PC-9 (cell line): Measurements from ENCODE around the gene GPLD1. TPM values are rescaled to one million over a fixed set of nuclear protein-coding genes. Genes with fewer than 3 reads are reported as not detected.

Source experiments
- BruUV-seq: library from RNA; stranded (reverse); fragments of 400-500 nt; replicated peaks from 2 replicates; lab custom pipeline; 2021; lab: Mats Ljungman, UMichigan
- CTCF ChIA-PET: fragments of 300-600 bp; sonication (Branson Sonifier 250); formaldehyde crosslinking; loops from one replicate; lab custom pipeline; 2022; ENCODE audit warnings: antibody characterized with exemption; lab: Charles Lee
- POLR2A ChIA-PET: fragments of 300-600 bp; sonication (Branson Sonifier 250); formaldehyde crosslinking; loops from one replicate; lab custom pipeline; 2022; ENCODE audit warnings: antibody characterized with exemption; ENCODE audit not compliant: unreplicated experiment; lab: Charles Lee
- DNase-seq, 2 experiments: peaks; one replicate each; pipeline versions ENCODE4 v3.0.0 to v3.0.0-alpha.2; 2015 to 2022; ENCODE audit warnings: mixed read lengths in 1 of 2
- H2AFZ ChIP-seq: fragments of 200-600 bp; sonication (generic); 2 replicates; pipeline ENCODE4 v1.8.1; 2017; ENCODE audit warnings: antibody characterized with exemption
- H3F3A ChIP-seq: fragments of 200-600 bp; sonication (generic); 2 replicates; pipeline ENCODE4 v1.8.1; 2017; ENCODE audit warnings: antibody characterized with exemption, mild to moderate bottlenecking, low read depth; ENCODE audit not compliant: insufficient read depth
- H3K27ac ChIP-seq: fragments of 200-600 bp; sonication (generic); 2 replicates; pipeline ENCODE4 v1.6.1; 2016; ENCODE audit warnings: mixed run types
- H3K27me3 ChIP-seq: fragments of 200-600 bp; sonication (generic); 2 replicates; pipeline ENCODE4 v1.6.1; 2016; ENCODE audit warnings: low read depth, mixed run types; ENCODE audit not compliant: insufficient read depth
- H3K36me3 ChIP-seq: fragments of 200-600 bp; sonication (generic); 2 replicates; pipeline ENCODE4 v1.6.1; 2016; ENCODE audit warnings: low read depth, mixed run types
- H3K4me1 ChIP-seq: fragments of 200-600 bp; sonication (generic); replicated peaks from 2 replicates; pipeline ENCODE4 v1.6.1; 2016; ENCODE audit warnings: mixed run types; ENCODE audit not compliant: insufficient read depth
- H3K4me2 ChIP-seq: fragments of 200-600 bp; sonication (generic); 2 replicates; pipeline ENCODE4 v1.6.1; 2017; ENCODE audit warnings: mixed run types
- H3K4me3 ChIP-seq: fragments of 200-600 bp; sonication (generic); 2 replicates; pipeline ENCODE4 v1.6.1; 2016; ENCODE audit warnings: mixed run types
- H3K79me2 ChIP-seq: fragments of 200-600 bp; sonication (generic); 2 replicates; pipeline ENCODE4 v1.6.1; 2017; ENCODE audit warnings: low read depth, mixed run types
- H3K9me2 ChIP-seq: fragments of 200-600 bp; sonication (generic); 2 replicates; pipeline ENCODE4 v1.8.1; 2017; ENCODE audit warnings: mild to moderate bottlenecking; ENCODE audit not compliant: insufficient read depth
- H3K9me3 ChIP-seq: fragments of 200-600 bp; sonication (generic); 2 replicates; pipeline ENCODE4 v1.8.1; 2016; ENCODE audit warnings: low read depth; ENCODE audit not compliant: insufficient read depth
- H4K20me1 ChIP-seq: fragments of 200-600 bp; sonication (generic); 2 replicates; pipeline ENCODE4 v1.8.1; 2017; ENCODE audit not compliant: insufficient read depth
- EZH2 ChIP-seq: fragments of 200-600 bp; sonication (generic); IDR thresholded peaks from 2 replicates; pipeline ENCODE4 v1.8.0; 2017; ENCODE audit warnings: antibody characterized with exemption, low read depth
- intact Hi-C: fragments of 100-400 bp; cut with micrococcal nuclease; formaldehyde crosslinking; loops from one replicate; pipeline ENCODE4 v1.10.0; 2022; ENCODE audit not compliant: unreplicated experiment
- total RNA-seq: library from RNA; stranded (reverse); gene quantifications from 2 replicates; pipeline ENCODE4 v1.2.3, GENCODE V29; 2021
- TF ChIP-seq, protein P1 (sequence below): fragments of 200-600 bp; sonication (generic); conservative IDR thresholded peaks from 2 replicates; pipeline ENCODE4 v1.6.1; 2017; ENCODE audit warnings: mixed run types, antibody characterized with exemption, mild to moderate bottlenecking, moderate library complexity

The GPLD1 gene
- total RNA-seq, 1 experiment from 2014 or later = 2.0 TPM

GRCh38 chr6:24429146-24429545, 60.2 kb downstream of the GPLD1 start:
- no peak overlapping the region for H3K4me3 ChIP-seq
- ChIA-PET CTCF (no interaction called here), POLR2A (interaction anchor here (0.6 kb wide), 1 partner anchor 124 kb away, joined by 3 read pairs; no protein-coding TSS in a partner anchor)
- peak overlapping the region; percentile 64 for H3K27ac ChIP-seq
- H3K9me2 ChIP-seq = no peaks in the 10 kb centered on the region
- H3K36me3 ChIP-seq = peaks cover 27% of the 10 kb centered on the region; the same call in 1 of the 2 replicates
- peaks cover 33% of the 10 kb centered on the region for H3F3A ChIP-seq
- no peak overlapping the region for H2AFZ ChIP-seq
- TF ChIP-seq, protein P1, sequence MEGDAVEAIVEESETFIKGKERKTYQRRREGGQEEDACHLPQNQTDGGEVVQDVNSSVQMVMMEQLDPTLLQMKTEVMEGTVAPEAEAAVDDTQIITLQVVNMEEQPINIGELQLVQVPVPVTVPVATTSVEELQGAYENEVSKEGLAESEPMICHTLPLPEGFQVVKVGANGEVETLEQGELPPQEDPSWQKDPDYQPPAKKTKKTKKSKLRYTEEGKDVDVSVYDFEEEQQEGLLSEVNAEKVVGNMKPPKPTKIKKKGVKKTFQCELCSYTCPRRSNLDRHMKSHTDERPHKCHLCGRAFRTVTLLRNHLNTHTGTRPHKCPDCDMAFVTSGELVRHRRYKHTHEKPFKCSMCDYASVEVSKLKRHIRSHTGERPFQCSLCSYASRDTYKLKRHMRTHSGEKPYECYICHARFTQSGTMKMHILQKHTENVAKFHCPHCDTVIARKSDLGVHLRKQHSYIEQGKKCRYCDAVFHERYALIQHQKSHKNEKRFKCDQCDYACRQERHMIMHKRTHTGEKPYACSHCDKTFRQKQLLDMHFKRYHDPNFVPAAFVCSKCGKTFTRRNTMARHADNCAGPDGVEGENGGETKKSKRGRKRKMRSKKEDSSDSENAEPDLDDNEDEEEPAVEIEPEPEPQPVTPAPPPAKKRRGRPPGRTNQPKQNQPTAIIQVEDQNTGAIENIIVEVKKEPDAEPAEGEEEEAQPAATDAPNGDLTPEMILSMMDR = no peak
- TF ChIP-seq EZH2 = no peak
- peaks cover 20% of the 10 kb centered on the region for H3K4me1 ChIP-seq
- DNase-seq = no peak
- H3K79me2 ChIP-seq = no peaks in the 10 kb centered on the region
- H4K20me1 ChIP-seq = no peaks in the 10 kb centered on the region
- H3K9me3 ChIP-seq = no peaks in the 10 kb centered on the region
- H3K27me3 ChIP-seq = no peaks in the 10 kb centered on the region
- H3K4me2 ChIP-seq = no peak overlapping the region
- intact Hi-C loops = loop anchor here (2.0 kb wide), 1 partner anchor 66 kb away; the partner anchor contains the start of gene ALDH5A1
- BruUV-seq = no TSS peak

GRCh38 chr6:24428615-24429014, 60.8 kb downstream of the GPLD1 start:
- no peaks in the 10 kb centered on the region for H3K27me3 ChIP-seq
- H3K9me2 ChIP-seq = no peaks in the 10 kb centered on the region
- no TSS peak for BruUV-seq
- TF ChIP-seq, protein P1 = no peak
- TF ChIP-seq EZH2 = no peak
- H3K4me2 ChIP-seq = peak overlapping the region; percentile 30
- peaks cover 31% of the 10 kb centered on the region; the same call in 1 of the 2 replicates for H3K36me3 ChIP-seq
- peak overlapping the region; percentile 64 for H3K27ac ChIP-seq
- peaks cover 33% of the 10 kb centered on the region for H3F3A ChIP-seq
- H3K4me1 ChIP-seq = peaks cover 20% of the 10 kb centered on the region
- no peaks in the 10 kb centered on the region for H4K20me1 ChIP-seq
- no peaks in the 10 kb centered on the region for H3K9me3 ChIP-seq
- peak; percentile 29 to 82 for DNase-seq
- CTCF ChIA-PET = no interaction called here
- intact Hi-C loops = loop anchor here (1.0 to 2.0 kb wide), 2 partner anchors 66 to 76 kb away; partner anchors contain the start of gene ALDH5A1
- no peak overlapping the region for H2AFZ ChIP-seq
- no peak overlapping the region for H3K4me3 ChIP-seq
- H3K79me2 ChIP-seq = no peaks in the 10 kb centered on the region
- POLR2A ChIA-PET = no interaction called here

DNA sequence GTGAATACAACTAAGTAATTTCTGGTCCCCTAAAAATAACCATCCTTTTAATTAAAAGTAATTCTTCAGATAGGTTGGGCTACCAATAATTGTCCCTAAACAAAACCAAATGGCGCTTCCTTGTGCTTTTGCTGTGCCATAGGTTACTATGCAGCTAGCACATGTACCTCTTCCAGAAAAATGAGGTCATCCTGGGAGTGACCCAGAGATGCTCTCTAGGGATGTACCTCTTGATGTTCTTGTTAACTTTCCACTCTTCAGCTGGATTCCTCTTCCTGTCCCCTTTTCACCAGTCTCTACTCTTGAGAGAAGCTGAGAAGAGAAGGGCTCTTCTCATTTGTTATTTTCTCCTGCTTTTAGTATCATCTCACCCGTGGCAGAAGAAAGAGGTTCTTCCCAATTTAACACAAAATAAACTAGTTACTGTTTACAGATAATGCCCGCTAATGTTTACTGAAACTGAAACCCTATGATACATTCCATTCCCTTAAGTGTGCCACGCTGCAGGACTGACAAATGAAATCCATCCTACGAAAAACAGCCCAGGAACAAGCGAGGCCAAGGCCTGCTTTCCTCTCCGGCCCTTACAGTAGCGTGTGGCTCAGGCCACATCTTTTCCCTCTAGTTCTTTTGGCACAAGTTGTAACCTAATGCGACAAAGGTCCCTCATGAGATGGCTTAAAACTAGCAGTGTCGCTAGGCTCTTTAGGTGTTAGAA, 62.5 kb downstream of the GPLD1 start:
- H3K4me3 ChIP-seq = no peak overlapping the region
- ChIA-PET POLR2A (no interaction called here), CTCF (no interaction called here)
- intact Hi-C loops = no loop called here
- no peaks in the 10 kb centered on the region for H4K20me1 ChIP-seq
- H3F3A ChIP-seq = peaks cover 33% of the 10 kb centered on the region
- H3K27me3 ChIP-seq = no peaks in the 10 kb centered on the region
- BruUV-seq = no TSS peak
- no peaks in the 10 kb centered on the region for H3K9me2 ChIP-seq
- peaks cover 20% of the 10 kb centered on the region for H3K4me1 ChIP-seq
- H3K36me3 ChIP-seq = peaks cover 45% of the 10 kb centered on the region
- H2AFZ ChIP-seq = no peak overlapping the region
- H3K9me3 ChIP-seq = no peaks in the 10 kb centered on the region
- H3K27ac ChIP-seq = peak overlapping the region; percentile 15; the same call in 1 of the 2 replicates
- no peak for DNase-seq
- no peak overlapping the region for H3K4me2 ChIP-seq
- no peak for TF ChIP-seq EZH2
- TF ChIP-seq, protein P1 = no peak
- H3K79me2 ChIP-seq = no peaks in the 10 kb centered on the region
